Measurements from ENCODE around the gene PLEKHA5.

The PLEKHA5 gene

DNA sequence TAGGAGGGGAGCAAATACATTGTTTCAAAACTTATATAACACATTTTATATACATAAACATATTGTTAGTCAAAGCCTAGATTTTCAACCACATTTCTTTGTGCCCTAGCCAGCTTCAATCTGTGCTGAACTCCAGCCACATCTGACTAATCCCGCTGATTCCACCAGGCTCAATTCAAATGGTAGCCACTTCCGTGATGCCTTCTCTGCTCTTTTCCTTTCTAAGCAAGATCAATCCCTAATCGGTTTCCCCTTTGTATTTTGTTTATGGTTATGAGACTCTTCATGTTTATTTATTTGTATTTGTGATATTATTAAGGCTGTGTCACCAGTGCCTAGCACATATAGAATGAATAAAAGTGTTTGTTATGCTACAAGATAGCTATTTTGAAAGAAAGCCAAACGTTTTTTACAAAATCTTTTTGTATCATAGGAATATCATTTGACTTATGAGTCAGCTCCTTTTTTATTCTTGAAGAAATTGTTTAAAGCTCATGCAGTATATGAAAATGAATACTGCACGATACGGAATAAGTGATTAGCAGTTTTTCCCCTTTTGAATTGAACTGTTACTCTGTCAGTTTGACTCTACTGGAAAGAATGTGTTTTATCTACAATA is 110.2 kb downstream of the PLEKHA5 start:
- Histone ChIP-seq H4K20me1 (ENCODE audit: control insufficient read depth, insufficient read depth, low read depth, low read length) (no peaks in the 10 kb centered on the region), H3K27me3 (ENCODE audit: control insufficient read depth, low read length) (no peaks in the 10 kb centered on the region), H3K4me2 (ENCODE audit: low read length) (no peak overlapping the region), H3K27ac (ENCODE audit: low read depth, low read length) (no peak overlapping the region), H3K79me2 (ENCODE audit: control insufficient read depth, low read length) (no peaks in the 10 kb centered on the region), H3K9me3 (ENCODE audit: control insufficient read depth, insufficient read depth, low read length) (no peaks in the 10 kb centered on the region), H3K9me2 (replicated peaks; ENCODE audit: control insufficient read depth, low read length) (no peaks in the 10 kb centered on the region), H3K4me1 (ENCODE audit: control insufficient read depth, low read length) (peaks cover 15% of the 10 kb centered on the region), H3F3A (ENCODE audit: control insufficient read depth, insufficient read depth) (no peaks in the 10 kb centered on the region), H3K4me3 (ENCODE audit: low read length) (no peak overlapping the region), H3K36me3 (ENCODE audit: control insufficient read depth, low read length) (no peaks in the 10 kb centered on the region)
- TF ChIP-seq EZH2phosphoT487 (IDR thresholded peaks at IDR 0.05; ENCODE audit: borderline replicate concordance, low read length) = no peak
- TF ChIP-seq, protein P1, sequence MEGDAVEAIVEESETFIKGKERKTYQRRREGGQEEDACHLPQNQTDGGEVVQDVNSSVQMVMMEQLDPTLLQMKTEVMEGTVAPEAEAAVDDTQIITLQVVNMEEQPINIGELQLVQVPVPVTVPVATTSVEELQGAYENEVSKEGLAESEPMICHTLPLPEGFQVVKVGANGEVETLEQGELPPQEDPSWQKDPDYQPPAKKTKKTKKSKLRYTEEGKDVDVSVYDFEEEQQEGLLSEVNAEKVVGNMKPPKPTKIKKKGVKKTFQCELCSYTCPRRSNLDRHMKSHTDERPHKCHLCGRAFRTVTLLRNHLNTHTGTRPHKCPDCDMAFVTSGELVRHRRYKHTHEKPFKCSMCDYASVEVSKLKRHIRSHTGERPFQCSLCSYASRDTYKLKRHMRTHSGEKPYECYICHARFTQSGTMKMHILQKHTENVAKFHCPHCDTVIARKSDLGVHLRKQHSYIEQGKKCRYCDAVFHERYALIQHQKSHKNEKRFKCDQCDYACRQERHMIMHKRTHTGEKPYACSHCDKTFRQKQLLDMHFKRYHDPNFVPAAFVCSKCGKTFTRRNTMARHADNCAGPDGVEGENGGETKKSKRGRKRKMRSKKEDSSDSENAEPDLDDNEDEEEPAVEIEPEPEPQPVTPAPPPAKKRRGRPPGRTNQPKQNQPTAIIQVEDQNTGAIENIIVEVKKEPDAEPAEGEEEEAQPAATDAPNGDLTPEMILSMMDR (IDR thresholded peaks at IDR 0.05; ENCODE audit: low read depth, low read length, poor library complexity, severe bottlenecking) = no peak

DNA sequence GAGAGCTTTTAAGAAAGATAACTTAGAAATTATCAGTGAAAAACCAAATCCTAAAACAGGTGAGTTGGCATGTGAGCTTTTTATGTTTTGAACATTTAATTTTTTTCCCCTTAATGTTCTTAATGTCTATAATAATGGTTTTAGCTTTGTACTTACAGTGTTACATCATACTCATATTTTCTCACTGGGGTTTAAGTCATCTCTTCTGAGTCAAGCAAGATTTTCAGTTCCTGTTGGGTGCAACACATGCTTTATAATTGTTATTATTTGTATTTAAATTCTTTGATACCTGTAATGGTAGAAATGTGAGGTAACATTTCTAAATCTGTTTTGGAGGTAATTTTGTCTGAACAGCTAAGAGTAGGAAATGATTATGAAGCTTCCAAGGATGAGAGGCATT is 113.0 kb downstream of the PLEKHA5 start:
- Histone ChIP-seq H3K27me3 (ENCODE audit: control insufficient read depth, low read length) (no peaks in the 10 kb centered on the region), H3K27ac (ENCODE audit: low read depth, low read length) (no peak overlapping the region), H3K9me3 (ENCODE audit: control insufficient read depth, insufficient read depth, low read length) (no peaks in the 10 kb centered on the region), H3K4me1 (ENCODE audit: control insufficient read depth, low read length) (peaks cover 10% of the 10 kb centered on the region; the same call in 1 of the 2 replicates), H3K4me2 (ENCODE audit: low read length) (no peak overlapping the region), H3K36me3 (ENCODE audit: control insufficient read depth, low read length) (no peaks in the 10 kb centered on the region), H3K79me2 (ENCODE audit: control insufficient read depth, low read length) (no peaks in the 10 kb centered on the region), H4K20me1 (ENCODE audit: control insufficient read depth, insufficient read depth, low read depth, low read length) (no peaks in the 10 kb centered on the region), H3K4me3 (ENCODE audit: low read length) (no peak overlapping the region), H3K9me2 (replicated peaks; ENCODE audit: control insufficient read depth, low read length) (no peaks in the 10 kb centered on the region), H3F3A (ENCODE audit: control insufficient read depth, insufficient read depth) (no peaks in the 10 kb centered on the region)
- TF ChIP-seq, protein P1 (IDR thresholded peaks at IDR 0.05; ENCODE audit: low read depth, low read length, poor library complexity, severe bottlenecking) = no peak
- no peak for TF ChIP-seq EZH2phosphoT487 (IDR thresholded peaks at IDR 0.05; ENCODE audit: borderline replicate concordance, low read length)

DNA sequence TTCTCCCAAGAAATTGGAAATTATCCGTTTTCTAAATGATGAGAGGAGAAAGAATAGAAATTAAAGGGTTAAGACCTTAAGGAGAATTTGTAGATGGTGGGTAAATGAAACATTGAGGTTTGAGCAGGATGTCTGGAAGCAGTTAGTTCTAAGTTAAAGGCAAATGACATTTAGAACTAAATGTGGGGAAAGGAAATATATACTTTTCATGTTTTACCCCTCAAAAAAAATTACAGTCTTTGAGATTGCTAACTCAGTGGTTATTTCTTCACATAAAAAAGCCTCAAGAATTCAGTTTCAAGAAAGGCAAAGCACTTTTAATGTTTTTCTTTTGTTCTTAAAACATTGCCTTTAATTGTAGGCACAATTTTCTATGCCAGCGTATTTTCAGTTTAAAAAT is 114.0 kb downstream of the PLEKHA5 start:
- H3K27me3 ChIP-seq (ENCODE audit: control insufficient read depth, low read length) = no peaks in the 10 kb centered on the region
- H3K9me2 ChIP-seq (replicated peaks; ENCODE audit: control insufficient read depth, low read length) = no peaks in the 10 kb centered on the region
- no peak for TF ChIP-seq EZH2phosphoT487 (IDR thresholded peaks at IDR 0.05; ENCODE audit: borderline replicate concordance, low read length)
- TF ChIP-seq, protein P1 (IDR thresholded peaks at IDR 0.05; ENCODE audit: low read depth, low read length, poor library complexity, severe bottlenecking) = no peak
- no peak overlapping the region for H3K4me2 ChIP-seq (ENCODE audit: low read length)
- no peaks in the 10 kb centered on the region for H3K9me3 ChIP-seq (ENCODE audit: control insufficient read depth, insufficient read depth, low read length)
- no peaks in the 10 kb centered on the region for H3F3A ChIP-seq (ENCODE audit: control insufficient read depth, insufficient read depth)
- no peaks in the 10 kb centered on the region for H3K36me3 ChIP-seq (ENCODE audit: control insufficient read depth, low read length)
- H3K79me2 ChIP-seq (ENCODE audit: control insufficient read depth, low read length) = no peaks in the 10 kb centered on the region
- H3K4me3 ChIP-seq (ENCODE audit: low read length) = no peak overlapping the region
- peaks cover 5% of the 10 kb centered on the region; the same call in 1 of the 2 replicates for H3K4me1 ChIP-seq (ENCODE audit: control insufficient read depth, low read length)
- H3K27ac ChIP-seq (ENCODE audit: low read depth, low read length) = no peak overlapping the region
- no peaks in the 10 kb centered on the region for H4K20me1 ChIP-seq (ENCODE audit: control insufficient read depth, insufficient read depth, low read depth, low read length)
